HL-60 (cell line): Measurements from ENCODE around the gene DOCK2.

Source experiments
- CTCF ChIP-seq: IDR thresholded peaks from one replicate; pipeline ENCODE4 v1.5.1; 2011; ENCODE audit warnings: low read length, control low read depth, inconsistent platforms; ENCODE audit not compliant: insufficient read depth
- GABPA ChIP-seq: IDR thresholded peaks from 2 replicates; pipeline ENCODE4 v1.6.1; 2012; ENCODE audit warnings: low read depth
- POLR2AphosphoS5 ChIP-seq: IDR thresholded peaks from 2 replicates; pipeline ENCODE4 v1.6.1; 2012; ENCODE audit warnings: low read depth
- REST ChIP-seq: IDR thresholded peaks from 2 replicates; pipeline ENCODE4 v1.6.1; 2012; ENCODE audit warnings: low read depth; ENCODE audit not compliant: insufficient replicate concordance

- TF ChIP-seq CTCF (no peak), POLR2AphosphoS5 (no peak), GABPA (no peak), REST (no peak)
Observed at GRCh38 chr5:170103447-170103846, 466.4 kb downstream of the DOCK2 start.
